Spleen (tissue), 7 donors: ENCODE measurements around the gene MSL3B.

Experiments used
- POLR2A ChIP-seq, 3 donors: fragments of 450-650 bp; IDR thresholded peaks; one replicate each; pipeline ENCODE4 v1.5.1; 2017; ENCODE audit warnings: antibody characterized with exemption in 3 of 3, mild to moderate bottlenecking in 1 of 3
- TF ChIP-seq, protein P1 (sequence below), 11 experiments: fragments of 200-600 bp in 7 of 11; fragments of 450-650 bp in 4 of 11; sonication (generic) in 4 of 11; IDR thresholded peaks in 8 of 11; conservative IDR thresholded peaks in 3 of 11; 1 replicate in 7 of 11; 2 replicates in 4 of 11; pipeline versions ENCODE4 v1.4.0 to v1.8.0; 2016 to 2021; ENCODE audit warnings: antibody characterized with exemption in 11 of 11, inconsistent platforms in 4 of 11, mild to moderate bottlenecking in 1 of 11
- donor health status: DM: no; HTN: no; CAD: no; lungs with moderate emphysema.
- donor health status: DM: no; HTN: no; CAD: no.
- donor health status: DM: no; HTN: no; CAD: no.

DNA sequence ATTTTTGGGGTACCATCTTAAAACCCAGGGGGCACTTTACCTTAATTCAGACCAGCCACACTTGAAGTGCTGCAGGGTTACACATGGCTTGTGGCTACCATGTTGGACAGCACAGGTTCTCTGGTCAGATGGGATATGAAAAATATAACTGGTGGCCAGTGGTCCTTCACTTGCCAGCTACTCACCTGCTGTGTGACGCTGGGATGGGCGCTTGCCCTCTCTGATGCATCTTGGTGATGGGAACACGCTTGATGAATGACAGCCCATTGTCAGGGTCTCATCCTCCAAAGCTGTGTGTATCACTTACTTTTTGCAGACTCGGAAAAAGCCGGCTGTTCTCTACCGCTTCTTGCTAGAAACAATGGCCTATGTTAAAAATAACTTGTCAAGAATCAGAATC, 36.3 kb downstream of the MSL3B start:
- TF ChIP-seq, protein P1, sequence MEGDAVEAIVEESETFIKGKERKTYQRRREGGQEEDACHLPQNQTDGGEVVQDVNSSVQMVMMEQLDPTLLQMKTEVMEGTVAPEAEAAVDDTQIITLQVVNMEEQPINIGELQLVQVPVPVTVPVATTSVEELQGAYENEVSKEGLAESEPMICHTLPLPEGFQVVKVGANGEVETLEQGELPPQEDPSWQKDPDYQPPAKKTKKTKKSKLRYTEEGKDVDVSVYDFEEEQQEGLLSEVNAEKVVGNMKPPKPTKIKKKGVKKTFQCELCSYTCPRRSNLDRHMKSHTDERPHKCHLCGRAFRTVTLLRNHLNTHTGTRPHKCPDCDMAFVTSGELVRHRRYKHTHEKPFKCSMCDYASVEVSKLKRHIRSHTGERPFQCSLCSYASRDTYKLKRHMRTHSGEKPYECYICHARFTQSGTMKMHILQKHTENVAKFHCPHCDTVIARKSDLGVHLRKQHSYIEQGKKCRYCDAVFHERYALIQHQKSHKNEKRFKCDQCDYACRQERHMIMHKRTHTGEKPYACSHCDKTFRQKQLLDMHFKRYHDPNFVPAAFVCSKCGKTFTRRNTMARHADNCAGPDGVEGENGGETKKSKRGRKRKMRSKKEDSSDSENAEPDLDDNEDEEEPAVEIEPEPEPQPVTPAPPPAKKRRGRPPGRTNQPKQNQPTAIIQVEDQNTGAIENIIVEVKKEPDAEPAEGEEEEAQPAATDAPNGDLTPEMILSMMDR (IDR thresholded peaks at IDR 0.05 in 8 of 11, conservative IDR thresholded peaks at IDR 0.05 in 3 of 11): no peak
- no peak for TF ChIP-seq POLR2A (IDR thresholded peaks at IDR 0.05)
